ENCODE measurements around the gene GRM7.

- TF ChIP-seq GATA3 (IDR thresholded peaks at IDR 0.05; ENCODE audit: low read depth, low read length), result no peak
- no peak for TF ChIP-seq GATA2 (IDR thresholded peaks at IDR 0.05; ENCODE audit: low read depth, low read length)
Measured at GRCh38 chr3:7504886-7505775, 644.2 kb downstream of the GRM7 start.

Data from SH-SY5Y (cell line).